Stimulated activated CD8-positive, alpha-beta memory T cell treated with anti-CD3 and anti-CD28 coated beads, Interleukin-7, amount 100 ng/mL, for 4 hours (primary cell): ENCODE measurements around the gene INSYN2B.

Experiments
- DNase-seq, 2 donors: peaks; one replicate each; pipeline ENCODE4 v3.0.0-alpha.2; 2020; ENCODE audit warnings: low read depth in 2 of 2

Gene INSYN2B

GRCh38 chr5:169933127-169933526 is 47.2 kb downstream of the INSYN2B start:
- no peak for DNase-seq

- no peak for DNase-seq
Observed at GRCh38 chr5:169923988-169924387, 56.3 kb downstream of the INSYN2B start.

GRCh38 chr5:169922474-169922873 is 57.8 kb downstream of the INSYN2B start:
- no peak for DNase-seq

GRCh38 chr5:169921949-169922348 is 58.3 kb downstream of the INSYN2B start:
- DNase-seq = no peak

- no peak for DNase-seq
Observed at GRCh38 chr5:169921384-169921783, 58.9 kb downstream of the INSYN2B start.

- no peak for DNase-seq
Observed at GRCh38 chr5:169920474-169920873, 59.8 kb downstream of the INSYN2B start.

GRCh38 chr5:169918228-169918627 is 62.1 kb downstream of the INSYN2B start:
- DNase-seq = no peak

GRCh38 chr5:169917500-169917899 is 62.8 kb downstream of the INSYN2B start:
- no peak for DNase-seq

GRCh38 chr5:169914766-169915165 is 65.5 kb downstream of the INSYN2B start:
- DNase-seq = no peak

GRCh38 chr5:169913479-169913878 is 66.8 kb downstream of the INSYN2B start:
- DNase-seq = no peak

- no peak for DNase-seq
Observed at GRCh38 chr5:169911448-169912212, 68.7 kb downstream of the INSYN2B start.

GRCh38 chr5:169910393-169910792 is 69.9 kb downstream of the INSYN2B start:
- DNase-seq = no peak

GRCh38 chr5:169909945-169910344 is 70.3 kb downstream of the INSYN2B start:
- no peak for DNase-seq

- no peak for DNase-seq
Observed at GRCh38 chr5:169908864-169909263, 71.4 kb downstream of the INSYN2B start.

- DNase-seq = no peak
Observed at GRCh38 chr5:169906745-169907649, 73.3 kb downstream of the INSYN2B start.

- DNase-seq = no peak
Observed at GRCh38 chr5:169905017-169905416, 75.3 kb downstream of the INSYN2B start.

GRCh38 chr5:169904508-169904907 is 75.8 kb downstream of the INSYN2B start:
- DNase-seq = no peak

- no peak for DNase-seq
Observed at GRCh38 chr5:169904059-169904458, 76.2 kb downstream of the INSYN2B start.

- DNase-seq = no peak
Observed at GRCh38 chr5:169901896-169902295, 78.4 kb downstream of the INSYN2B start.

GRCh38 chr5:169897481-169897880 is 82.8 kb downstream of the INSYN2B start:
- no peak for DNase-seq

GRCh38 chr5:169895926-169896325 is 84.4 kb downstream of the INSYN2B start:
- no peak for DNase-seq

GRCh38 chr5:169893571-169893970 is 86.7 kb downstream of the INSYN2B start:
- DNase-seq = no peak

- no peak for DNase-seq
Observed at GRCh38 chr5:169893010-169893409, 87.3 kb downstream of the INSYN2B start.
